Measurements from ENCODE around the gene ERC2. TPM values are rescaled to one million over a fixed set of nuclear protein-coding genes. Genes with fewer than 3 reads are reported as not detected.

The ERC2 gene
- total and polyA plus RNA-seq, 2 of the 13 experiments (the other 11 are each of a cell fraction or from before 2014, with no cell fraction given): 0.16 to 0.22 TPM

DNA sequence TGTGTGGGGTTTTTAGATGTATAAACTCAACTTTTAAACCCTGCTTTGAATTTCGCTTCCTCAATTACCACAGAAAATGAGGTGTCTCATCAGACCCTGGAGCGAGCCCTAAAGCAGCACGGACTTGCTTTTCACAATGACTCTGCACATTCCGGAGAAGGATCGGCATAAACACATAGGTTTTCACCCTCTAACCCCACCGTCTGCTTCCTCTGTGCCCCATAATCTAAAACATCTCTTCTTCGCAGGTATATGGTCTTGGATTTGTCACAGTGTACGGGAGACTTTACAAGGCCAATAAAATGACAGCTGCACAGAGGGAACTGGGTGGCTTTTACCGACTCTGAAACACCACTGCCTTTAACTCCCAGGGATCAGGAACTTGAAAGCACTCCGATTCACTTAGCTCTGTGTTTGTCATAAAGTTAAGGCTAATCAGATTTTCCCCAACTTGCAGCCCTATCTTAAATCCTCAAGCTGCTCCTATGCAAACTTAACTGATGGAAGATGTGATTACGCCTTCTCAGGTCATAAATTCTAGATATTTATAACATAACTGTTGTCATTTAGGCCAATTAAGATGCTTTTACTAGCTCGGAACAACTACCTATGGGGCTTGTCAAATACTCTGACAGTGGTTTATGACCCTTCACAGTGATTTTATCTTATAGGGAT lies 847.8 kb downstream of the ERC2 start:
- ChIA-PET POLR2A (no interaction called here), CTCF (ENCODE audit: low intra/inter-chr PET ratio, low total read pairs) (no interaction called here)
- DNase-seq (ENCODE audit: low spot score): no peak
- Histone ChIP-seq H4K20me1 (ENCODE audit: insufficient read depth, low read length) (no peaks in the 10 kb centered on the region), H3K9me3 (ENCODE audit: low read length) (no peaks in the 10 kb centered on the region), H3K9ac (ENCODE audit: insufficient read depth, low read depth, low read length) (no peak overlapping the region), H3K4me1 (ENCODE audit: insufficient read depth, low read length) (no peaks in the 10 kb centered on the region), H2AFZ (ENCODE audit: low read length) (no peak overlapping the region), H3K27me3 (ENCODE audit: control insufficient read depth in 1 of 2, insufficient read depth in 2 of 2, low read length in 2 of 2) (no peaks in the 10 kb centered on the region), H3K4me3 (replicated peaks in 1 of 3; ENCODE audit: insufficient read depth in 1 of 3, low read depth in 2 of 3, low read length in 3 of 3) (no peak overlapping the region), H3K79me2 (ENCODE audit: insufficient read depth, low read length) (no peaks in the 10 kb centered on the region), H3K36me3 (replicated peaks in 1 of 2; ENCODE audit: control insufficient read depth in 1 of 2, insufficient read depth in 2 of 2, low read length in 2 of 2) (no peaks in the 10 kb centered on the region), H3K27ac (ENCODE audit: extremely low read length, insufficient read depth, low read length) (no peak overlapping the region), H3K4me2 (ENCODE audit: low read depth, low read length) (no peak overlapping the region)
- no peak for ATAC-seq
- intact Hi-C loops (cut with micrococcal nuclease; ENCODE audit: unreplicated experiment): no loop called here
- TF ChIP-seq SIX1 (CRISPR knock-in tag; IDR thresholded peaks at IDR 0.05; ENCODE audit: borderline replicate concordance) (no peak), KMT2B (CRISPR knock-in tag; IDR thresholded peaks at IDR 0.05) (no peak), ZFP62 (CRISPR knock-in tag; IDR thresholded peaks at IDR 0.05) (no peak), NFE2L2 (IDR thresholded peaks at IDR 0.05; ENCODE audit: low read length) (0 out of 2 replicates have a peak, but pooled peaks have one; percentile 29), EZH2 (conservative IDR thresholded peaks at IDR 0.05; ENCODE audit: low read depth, low read length) (no peak)
- no TSS peak for BruUV-seq (replicated peaks)
- no peak for FAIRE-seq
- in situ Hi-C loops (cut with HindIII; ENCODE audit: extremely low pct_ligation_motif_present, low pct_unique_long_range_greater_than_20kb): no loop called here
- 41% methylated on average over 11 of the region's 12 CpGs for WGBS (ENCODE audit: low lambda C conversion rate)

DNA sequence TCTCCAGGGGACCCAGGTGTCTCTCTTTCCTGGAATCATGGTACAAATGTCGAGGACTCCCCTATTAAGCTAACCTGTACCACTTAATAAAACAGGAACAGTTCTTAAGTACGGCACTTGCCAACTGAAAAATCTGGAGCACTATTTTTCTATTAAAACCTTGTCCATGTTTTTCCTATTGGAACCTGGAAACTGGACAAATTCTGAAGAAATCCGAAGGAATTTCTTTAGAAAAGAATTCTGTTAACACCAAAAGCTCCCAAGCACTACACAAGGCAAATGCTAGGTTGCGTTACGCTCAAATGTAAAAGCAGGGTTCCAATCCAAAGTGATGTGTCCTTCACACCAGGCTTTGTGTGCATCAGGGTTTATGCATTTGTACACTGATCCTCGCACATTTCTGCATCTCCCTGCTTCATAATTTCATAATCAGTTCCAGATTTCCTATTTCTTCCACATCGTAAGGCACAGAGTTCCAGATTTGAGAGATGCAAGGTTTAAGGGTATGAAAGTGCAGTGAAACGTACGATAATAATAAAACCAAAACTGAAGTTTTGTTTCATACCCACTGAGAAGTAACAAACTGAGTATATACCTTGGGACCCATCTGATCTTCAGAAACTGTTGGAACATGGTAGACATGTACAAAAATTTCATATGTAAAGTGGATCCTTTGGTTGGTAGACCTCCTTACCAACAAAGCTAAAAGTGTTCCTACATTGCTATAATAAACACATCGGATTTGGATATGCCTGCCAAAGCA lies 849.0 kb downstream of the ERC2 start:
- Histone ChIP-seq H3K9me3 (ENCODE audit: low read length) (no peaks in the 10 kb centered on the region), H3K9ac (ENCODE audit: insufficient read depth, low read depth, low read length) (no peak overlapping the region), H4K20me1 (ENCODE audit: insufficient read depth, low read length) (no peaks in the 10 kb centered on the region), H3K4me2 (ENCODE audit: low read depth, low read length) (no peak overlapping the region), H3K4me1 (ENCODE audit: insufficient read depth, low read length) (no peaks in the 10 kb centered on the region), H2AFZ (ENCODE audit: low read length) (no peak overlapping the region), H3K79me2 (ENCODE audit: insufficient read depth, low read length) (no peaks in the 10 kb centered on the region), H3K4me3 (replicated peaks in 1 of 3; ENCODE audit: insufficient read depth in 1 of 3, low read depth in 2 of 3, low read length in 3 of 3) (no peak overlapping the region), H3K36me3 (replicated peaks in 1 of 2; ENCODE audit: control insufficient read depth in 1 of 2, insufficient read depth in 2 of 2, low read length in 2 of 2) (no peaks in the 10 kb centered on the region), H3K27me3 (ENCODE audit: control insufficient read depth in 1 of 2, insufficient read depth in 2 of 2, low read length in 2 of 2) (no peaks in the 10 kb centered on the region), H3K27ac (ENCODE audit: extremely low read length, insufficient read depth, low read length) (no peak overlapping the region)
- 40% methylated on average over 10 of the region's 10 CpGs for WGBS (ENCODE audit: low lambda C conversion rate)
- no TSS peak for BruUV-seq (replicated peaks)
- ATAC-seq (no peak), FAIRE-seq (no peak), DNase-seq (ENCODE audit: low spot score) (no peak)
- in situ Hi-C loops (cut with HindIII; ENCODE audit: extremely low pct_ligation_motif_present, low pct_unique_long_range_greater_than_20kb) (no loop called here), intact Hi-C loops (cut with micrococcal nuclease; ENCODE audit: unreplicated experiment) (no loop called here)
- no peak for TF ChIP-seq KLF16 (CRISPR knock-in tag; IDR thresholded peaks at IDR 0.05)
- TF ChIP-seq, protein P1, sequence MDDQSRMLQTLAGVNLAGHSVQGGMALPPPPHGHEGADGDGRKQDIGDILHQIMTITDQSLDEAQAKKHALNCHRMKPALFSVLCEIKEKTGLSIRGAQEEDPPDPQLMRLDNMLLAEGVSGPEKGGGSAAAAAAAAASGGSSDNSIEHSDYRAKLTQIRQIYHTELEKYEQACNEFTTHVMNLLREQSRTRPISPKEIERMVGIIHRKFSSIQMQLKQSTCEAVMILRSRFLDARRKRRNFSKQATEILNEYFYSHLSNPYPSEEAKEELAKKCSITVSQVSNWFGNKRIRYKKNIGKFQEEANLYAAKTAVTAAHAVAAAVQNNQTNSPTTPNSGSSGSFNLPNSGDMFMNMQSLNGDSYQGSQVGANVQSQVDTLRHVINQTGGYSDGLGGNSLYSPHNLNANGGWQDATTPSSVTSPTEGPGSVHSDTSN (CRISPR knock-in tag; IDR thresholded peaks at IDR 0.05; ENCODE audit: borderline replicate concordance): no peak
- TF ChIP-seq, protein P2, sequence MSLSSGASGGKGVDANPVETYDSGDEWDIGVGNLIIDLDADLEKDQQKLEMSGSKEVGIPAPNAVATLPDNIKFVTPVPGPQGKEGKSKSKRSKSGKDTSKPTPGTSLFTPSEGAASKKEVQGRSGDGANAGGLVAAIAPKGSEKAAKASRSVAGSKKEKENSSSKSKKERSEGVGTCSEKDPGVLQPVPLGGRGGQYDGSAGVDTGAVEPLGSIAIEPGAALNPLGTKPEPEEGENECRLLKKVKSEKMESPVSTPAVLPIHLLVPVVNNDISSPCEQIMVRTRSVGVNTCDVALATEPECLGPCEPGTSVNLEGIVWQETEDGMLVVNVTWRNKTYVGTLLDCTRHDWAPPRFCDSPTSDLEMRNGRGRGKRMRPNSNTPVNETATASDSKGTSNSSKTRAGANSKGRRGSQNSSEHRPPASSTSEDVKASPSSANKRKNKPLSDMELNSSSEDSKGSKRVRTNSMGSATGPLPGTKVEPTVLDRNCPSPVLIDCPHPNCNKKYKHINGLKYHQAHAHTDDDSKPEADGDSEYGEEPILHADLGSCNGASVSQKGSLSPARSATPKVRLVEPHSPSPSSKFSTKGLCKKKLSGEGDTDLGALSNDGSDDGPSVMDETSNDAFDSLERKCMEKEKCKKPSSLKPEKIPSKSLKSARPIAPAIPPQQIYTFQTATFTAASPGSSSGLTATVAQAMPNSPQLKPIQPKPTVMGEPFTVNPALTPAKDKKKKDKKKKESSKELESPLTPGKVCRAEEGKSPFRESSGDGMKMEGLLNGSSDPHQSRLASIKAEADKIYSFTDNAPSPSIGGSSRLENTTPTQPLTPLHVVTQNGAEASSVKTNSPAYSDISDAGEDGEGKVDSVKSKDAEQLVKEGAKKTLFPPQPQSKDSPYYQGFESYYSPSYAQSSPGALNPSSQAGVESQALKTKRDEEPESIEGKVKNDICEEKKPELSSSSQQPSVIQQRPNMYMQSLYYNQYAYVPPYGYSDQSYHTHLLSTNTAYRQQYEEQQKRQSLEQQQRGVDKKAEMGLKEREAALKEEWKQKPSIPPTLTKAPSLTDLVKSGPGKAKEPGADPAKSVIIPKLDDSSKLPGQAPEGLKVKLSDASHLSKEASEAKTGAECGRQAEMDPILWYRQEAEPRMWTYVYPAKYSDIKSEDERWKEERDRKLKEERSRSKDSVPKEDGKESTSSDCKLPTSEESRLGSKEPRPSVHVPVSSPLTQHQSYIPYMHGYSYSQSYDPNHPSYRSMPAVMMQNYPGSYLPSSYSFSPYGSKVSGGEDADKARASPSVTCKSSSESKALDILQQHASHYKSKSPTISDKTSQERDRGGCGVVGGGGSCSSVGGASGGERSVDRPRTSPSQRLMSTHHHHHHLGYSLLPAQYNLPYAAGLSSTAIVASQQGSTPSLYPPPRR (CRISPR knock-in tag; IDR thresholded peaks at IDR 0.05; ENCODE audit: borderline replicate concordance): no peak
- CTCF ChIA-PET (ENCODE audit: low intra/inter-chr PET ratio, low total read pairs): no interaction called here
- POLR2A ChIA-PET: no interaction called here
